ENCODE results near the gene C1QL2.

C1QL2 gene

DNA sequence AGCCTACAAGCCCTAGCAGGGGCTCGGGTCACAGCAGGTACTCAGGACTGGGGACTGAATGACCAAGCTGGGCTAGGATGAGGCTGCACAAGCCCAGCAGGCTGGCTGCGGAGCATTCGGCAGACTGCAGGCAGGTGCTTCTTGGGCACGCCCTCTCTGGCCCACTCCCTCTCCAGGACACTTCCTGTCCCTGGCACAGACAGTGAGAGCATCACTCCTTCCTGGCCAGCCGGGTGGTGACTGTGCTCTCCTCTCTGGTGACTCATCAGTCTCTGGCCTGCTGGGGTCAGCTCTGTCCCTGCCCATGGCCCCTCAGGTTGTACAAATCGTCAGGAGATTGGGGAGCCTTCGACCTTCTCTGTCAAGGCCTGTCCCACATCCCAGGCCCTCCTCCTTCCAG lies 22.5 kb downstream of the C1QL2 start:
- no peak for DNase-seq

DNA sequence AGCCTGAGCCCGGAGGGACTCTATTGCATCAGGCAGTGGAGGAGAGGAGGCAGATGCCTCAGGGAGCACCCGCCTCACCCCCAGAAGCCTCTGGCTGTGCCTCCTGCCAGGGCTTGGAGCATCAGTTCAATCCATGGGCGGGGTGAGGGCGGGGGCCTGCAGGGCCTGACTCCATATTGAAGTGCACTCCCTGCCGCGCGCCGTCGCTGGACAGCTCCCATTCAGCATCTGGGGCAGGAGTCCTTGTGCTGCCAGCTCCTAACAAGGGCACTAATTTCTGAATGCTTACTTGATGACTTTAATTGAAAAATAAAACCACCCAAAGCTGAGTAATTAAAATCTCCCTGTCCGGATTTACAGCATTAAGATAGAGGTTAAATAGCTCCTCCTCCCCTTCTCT lies 23.8 kb downstream of the C1QL2 start:
- no peak for DNase-seq

DNA sequence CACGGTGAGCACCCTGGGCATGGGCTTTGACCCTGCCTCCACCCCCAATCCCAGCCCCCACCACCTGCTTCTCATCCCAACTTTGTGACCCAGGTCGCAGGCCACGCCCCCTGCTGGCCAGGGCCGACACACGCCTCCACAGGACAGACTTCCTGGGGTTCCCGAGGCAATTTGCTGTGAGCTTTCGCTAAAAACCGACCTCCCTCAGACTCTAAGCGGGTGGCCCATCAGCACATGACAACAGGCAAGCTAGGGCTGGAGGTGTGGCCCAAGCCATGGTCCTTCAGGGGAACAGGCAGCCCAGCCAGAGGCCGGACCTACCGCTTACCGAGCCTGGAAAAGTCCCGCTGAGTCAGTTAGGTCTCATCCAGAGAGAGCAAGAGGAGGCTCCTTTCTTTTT lies 31.9 kb downstream of the C1QL2 start:
- DNase-seq: no peak

DNA sequence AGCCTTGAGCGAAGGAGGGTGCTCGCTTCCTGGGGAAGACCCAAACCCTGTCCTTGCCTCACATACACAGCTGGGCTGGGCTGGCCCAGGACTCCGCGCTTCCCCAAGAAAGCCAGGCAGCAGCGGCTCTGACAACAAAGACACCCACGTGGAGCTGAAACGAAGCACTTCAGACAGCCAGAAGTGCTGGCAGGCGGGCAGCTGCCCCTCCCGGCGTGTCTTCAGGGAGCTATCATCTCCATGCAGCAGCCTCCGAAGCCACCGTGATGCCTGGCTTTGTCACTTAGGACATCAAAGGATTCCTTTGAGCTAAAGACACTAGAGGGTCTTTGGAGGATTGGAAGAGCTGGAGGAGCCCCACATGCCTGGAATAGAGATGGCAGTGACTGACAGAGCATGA lies 35.2 kb downstream of the C1QL2 start:
- no peak for DNase-seq

DNA sequence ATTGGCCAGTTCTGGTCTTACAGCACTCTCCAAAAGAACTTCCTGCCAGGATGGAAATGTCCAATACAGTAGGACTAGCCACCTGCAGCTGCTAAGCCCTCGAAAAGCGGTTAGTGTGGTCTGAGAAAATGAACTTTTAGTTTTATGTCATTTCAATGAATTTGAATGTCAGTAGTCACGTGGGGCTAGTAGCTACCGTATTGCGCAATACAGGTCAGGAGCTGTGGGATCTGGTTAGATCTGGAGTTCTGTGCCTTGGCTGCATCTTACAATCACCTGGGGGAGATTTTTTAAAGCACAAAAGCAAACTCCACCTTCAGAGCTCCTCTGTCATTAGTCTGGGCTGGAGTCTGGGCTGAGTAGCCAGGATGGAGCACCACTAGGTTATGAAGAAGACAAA lies 35.9 kb downstream of the C1QL2 start:
- no peak for DNase-seq

DNA sequence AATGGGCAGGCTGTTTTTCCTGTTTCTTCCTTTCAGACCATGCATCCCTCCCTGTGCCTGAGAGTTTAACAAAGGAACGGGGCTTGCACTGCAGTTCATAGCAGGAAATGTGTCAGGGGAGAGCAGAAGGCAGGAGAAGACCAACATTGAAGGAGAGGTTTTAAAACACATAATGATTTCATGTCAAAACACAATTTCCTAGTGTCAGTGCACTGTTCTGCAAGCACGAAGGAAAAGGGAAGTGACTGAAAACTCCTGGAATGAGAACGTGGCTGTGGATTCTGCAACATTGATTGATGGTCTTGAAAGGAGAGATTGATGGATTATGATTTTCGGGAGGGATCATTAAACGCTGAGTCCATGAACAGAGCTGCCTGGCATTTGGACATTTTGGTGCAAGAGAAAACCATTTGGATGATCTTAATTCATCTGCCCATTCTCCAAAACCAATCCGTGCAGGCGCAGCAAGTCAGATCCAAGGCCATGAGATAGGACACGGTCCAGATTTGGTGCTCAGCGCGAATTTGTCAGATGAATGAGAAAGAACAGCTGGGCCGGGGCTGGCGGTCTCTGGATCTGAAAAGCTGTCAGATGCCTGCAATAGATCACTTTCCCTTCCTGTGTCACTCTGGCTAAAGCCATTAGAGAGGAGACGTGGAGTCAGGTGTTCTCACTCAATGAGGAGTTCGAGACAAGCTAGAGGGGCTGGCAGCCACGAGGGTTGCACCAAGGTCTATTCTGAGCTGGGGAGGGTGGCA lies 38.4 kb downstream of the C1QL2 start:
- no peak for DNase-seq

DNA sequence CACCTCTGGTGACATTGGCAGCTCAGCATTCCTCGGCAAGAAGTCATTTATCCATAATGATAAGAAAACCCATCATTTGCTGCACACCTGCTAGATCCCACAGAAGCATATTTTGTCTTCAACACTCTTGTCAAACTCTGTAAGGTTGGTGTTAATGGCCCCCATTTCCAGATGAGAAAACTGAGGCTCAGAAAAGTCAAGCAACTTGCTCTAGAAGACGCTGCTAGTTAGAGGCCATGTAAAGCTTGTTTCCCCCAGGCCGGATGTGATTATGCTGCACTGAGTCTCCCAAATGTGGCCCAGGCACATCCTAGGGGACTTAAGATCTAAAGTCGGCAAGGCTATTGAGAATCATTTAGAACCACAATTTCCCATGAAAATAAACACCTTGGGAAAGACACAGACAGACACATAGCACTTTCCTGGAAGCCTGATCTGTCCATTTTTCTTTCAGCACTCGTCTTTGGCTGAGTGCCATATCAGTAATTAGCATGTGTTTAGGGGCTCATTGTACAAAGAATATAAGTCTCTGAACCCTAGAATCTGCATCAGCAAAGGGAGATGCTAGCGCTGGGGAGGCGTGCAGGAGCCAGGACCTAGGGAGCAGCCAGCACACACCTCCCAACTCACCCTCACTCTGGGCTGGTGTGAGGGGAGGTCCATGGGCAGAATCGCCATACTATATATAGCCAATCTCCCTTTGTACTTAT lies 39.3 kb downstream of the C1QL2 start:
- no peak for DNase-seq

DNA sequence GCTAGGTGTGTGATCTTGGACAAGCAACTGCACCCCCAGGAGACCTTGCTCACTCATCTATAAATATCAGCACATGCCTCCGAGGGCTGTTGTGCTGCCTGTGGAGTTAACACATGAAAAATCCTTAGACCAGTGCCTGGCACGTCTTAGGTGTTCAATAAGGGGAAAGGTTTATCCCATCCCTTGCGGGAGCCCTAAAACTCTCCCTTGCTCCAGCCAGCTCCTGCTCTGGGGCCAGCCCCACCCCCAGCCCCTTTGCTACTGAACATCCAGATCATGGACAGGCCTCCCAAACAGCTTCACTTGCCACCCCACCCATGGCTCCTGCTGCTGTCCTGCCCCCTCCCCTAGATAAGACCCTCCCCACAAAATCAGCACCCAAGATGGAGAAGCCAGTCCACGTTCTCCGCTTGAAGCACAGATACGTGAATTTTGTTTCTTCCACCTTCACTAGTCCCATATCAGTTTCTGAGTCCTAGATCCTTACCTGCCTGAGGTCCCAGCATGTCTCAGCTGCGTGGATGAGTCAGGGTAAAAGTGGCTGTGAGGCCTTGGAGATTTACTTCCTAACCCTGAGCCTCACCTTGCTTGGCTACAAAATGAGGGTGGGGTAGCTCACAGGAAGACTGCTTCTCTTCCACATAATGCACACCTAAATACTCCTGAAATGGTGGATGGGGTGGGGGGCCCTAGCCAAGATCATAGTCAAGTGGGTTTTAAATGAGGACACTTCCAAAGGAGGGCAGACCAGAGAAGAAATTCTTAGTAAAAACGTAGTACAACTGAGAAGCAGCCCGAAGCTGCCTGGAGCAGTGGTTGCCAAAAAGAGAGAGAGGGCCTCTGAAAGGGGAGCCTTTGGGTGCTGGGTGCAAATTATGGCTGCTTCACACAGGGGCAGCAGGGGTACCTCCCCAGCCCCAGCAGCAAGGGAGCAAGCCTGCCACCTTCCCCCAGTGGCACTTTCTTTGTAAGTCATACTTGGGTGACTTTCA lies 40.4 kb downstream of the C1QL2 start:
- DNase-seq: no peak

DNA sequence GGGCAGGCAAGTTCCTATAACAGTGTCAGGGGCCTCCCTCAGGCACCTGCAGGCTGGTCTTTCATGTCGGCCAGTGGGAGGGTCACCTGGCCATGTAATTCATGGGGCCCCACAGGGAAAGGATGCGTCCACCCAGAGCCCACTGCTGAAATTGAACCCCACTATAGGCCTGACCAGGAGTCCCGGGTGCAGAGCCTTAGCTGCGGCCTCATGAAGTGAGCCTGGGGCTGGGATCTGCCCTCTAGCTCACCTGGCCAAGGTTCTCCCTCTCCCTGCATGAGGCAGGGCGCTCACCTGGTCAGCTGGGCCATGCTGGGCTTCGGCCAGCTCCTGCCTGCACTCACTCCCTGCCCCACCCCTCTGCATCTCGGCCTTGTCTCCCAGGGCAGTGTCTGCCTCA lies 41.1 kb downstream of the C1QL2 start:
- DNase-seq: no peak

DNA sequence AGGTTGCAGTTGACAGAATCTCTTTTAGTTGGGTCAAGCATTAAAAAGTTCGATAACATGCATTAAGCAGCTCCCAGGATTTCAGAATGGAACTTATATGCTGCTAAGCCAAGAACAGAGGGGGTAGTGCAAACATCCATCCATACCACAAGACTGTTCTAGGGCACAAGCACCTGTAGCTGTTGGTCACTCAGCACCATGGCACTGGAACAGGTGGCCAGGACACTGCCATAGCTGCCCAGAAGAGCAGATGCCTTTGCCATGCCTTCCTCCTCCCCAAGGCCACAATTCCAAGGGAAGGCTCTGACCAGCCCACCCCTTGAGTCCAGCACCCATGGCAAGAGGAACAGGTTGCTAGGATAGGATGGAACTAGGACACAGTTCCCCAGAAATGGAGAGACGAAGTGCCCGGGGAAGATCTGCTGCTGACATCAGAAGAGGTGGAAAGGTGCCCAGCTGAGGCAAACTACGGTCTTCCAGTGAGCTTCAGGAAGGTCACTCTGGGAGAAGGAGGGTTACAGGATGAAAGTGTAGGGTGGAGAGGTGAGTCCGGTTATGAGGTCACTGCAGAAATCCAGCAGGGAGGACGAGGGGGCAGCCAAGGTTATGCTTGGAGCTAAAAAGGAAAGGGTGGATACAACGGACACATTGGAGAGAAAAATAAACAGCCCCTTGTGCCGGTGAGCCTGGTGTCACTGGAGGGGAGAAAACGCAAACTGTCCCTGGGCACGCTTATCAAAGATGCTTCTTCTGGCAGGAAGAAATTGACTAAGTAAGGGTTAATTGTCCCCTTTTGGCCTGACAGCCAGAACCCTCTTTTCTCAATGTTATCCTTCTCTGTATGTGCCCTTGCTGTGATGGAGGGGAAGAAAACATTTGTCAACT lies 41.9 kb downstream of the C1QL2 start:
- no peak for DNase-seq

DNA sequence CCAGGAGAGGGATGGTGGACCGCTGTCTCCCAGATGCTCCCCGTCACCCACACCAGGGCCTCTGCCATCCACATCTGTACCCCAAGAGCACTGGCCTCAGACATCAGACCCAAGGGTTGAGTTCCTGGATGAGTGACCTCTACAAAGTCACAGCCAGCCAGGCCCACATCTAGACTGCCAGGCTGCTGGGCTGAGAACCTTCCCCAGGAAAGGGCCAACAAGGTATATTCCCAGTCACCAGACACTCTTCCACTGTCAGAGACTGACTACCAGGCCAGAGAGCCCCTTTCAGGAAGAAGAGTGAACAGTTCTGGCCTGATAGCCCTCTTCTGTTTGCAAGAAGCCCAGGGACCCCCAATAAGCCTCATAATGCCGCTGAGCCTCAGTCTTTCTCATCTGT lies 44.3 kb downstream of the C1QL2 start:
- DNase-seq: no peak

DNA sequence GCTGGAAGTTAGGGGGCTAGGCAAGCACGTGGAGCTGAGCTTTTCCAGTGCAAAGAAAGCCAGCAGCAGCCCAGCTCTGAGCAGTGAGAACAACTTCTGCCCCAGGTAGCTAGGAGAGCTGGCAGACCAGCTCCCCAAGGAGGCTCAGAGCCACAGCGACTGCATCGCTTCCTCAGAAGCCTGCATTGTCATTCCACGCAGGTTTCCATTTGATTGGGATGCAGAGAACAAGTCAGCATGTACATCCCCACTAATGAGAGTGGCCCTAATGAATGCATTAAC lies 45.1 kb downstream of the C1QL2 start:
- DNase-seq: no peak

DNA sequence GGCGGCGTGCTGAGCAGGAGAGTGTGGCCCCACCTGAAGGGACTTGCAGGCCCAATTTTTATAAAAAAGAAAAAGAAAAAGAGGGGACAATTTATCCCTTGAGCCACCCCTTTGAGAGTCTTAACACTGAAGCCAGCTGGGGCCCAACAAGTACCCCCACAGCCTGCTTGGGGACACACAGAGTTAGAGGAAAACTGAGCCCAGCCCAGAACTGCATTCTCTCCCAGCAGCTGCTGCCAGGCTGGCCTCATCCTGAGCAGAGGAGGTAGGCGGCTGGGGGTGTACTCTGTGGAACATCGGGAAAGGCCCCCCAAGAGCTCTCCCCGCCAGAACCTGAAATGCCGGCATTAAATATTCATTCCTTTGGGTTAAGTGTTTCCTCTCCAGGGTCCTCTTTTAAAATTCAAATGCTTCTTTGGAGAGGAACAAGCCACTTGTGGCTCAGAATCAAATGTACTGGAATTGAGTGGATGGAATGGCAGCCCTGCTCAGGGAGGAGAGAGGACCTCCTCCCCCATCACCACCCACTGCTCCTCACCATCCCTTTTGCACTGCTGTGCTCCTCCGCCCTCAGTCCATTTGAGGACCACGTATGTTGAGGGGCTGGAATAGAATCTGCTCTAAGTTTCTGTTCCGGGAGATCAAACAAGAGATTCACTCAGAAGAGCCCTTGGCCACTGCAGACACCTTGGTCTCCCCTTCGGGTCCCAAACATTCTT lies 45.6 kb downstream of the C1QL2 start:
- no peak for DNase-seq

DNA sequence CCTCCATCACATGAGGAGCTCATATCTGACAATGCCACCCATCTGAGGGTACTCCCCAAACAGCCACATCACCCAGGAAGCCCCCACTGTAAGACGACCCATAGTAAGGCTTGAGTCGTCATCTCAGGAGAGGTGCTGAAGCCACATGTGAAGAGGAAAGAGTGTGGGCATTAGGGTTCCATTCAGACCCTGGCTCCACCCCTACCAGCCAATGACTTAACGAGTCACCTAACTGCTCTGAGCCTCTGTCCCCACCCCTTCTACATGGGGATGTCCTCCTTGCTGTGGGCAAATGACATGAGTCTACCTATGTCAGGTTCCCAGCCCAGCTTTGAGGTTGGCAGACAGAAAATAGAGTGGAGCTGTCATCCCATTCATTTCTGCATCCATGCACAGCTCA lies 46.3 kb downstream of the C1QL2 start:
- no peak for DNase-seq

DNA sequence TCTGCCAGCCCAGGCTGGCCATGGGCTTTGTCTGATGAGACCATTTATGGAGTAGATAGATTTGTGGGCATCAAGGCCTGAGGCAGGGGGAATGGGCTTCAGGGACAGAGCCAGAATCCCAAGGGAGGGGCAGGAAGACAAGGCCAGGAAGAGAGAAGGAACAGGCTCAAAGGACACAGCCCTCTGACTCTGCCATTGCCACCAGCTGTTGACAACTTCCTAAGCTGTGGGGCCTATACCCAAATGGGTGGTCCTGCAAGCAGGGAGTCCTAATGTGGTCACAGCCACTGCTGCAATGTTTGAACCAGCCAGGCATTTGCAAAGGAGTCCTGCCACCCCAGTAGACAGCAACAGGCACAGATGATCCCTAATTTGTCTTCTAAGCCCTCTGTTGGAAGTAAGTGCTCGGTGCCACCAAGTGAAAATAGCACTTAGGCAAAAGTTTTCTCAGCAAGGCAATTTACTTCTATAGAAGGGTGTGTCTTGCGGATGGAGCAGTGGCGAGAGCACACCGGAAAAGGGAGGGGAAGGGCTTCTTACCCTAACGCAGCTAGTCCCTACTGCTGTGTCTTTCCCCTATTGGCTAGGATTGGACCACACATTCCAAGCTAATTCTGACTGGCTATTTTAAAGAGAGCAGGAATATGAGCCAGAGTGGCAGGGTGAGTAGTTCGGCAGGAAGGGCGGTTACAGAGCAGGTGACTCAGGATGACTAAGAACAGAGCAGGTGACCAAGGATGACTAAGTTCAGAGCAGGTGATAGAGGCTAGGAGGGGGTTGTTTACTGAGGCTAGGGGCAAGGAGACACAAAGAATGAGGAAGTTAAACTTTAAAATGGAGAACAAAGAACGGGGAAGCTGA lies 47.2 kb downstream of the C1QL2 start:
- no peak for DNase-seq

DNA sequence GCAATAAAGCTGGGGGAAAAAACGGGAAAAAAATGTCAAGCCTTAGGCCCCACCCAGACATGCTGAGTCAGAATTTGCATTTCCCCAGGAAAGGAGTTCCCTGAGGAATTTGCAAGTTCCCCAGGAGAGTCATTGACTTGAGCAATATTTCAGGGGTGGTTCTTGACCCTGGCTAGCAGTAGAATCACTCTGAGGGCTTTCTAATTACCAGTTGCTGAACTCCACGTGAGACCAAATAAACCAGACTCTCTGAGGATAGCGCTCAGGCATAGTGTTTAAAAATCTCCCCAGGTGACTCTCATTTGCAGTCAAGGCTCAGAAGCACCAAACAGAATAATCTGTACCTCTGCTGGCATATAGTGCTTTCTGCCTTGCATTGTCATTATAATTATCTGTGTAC lies 48.7 kb downstream of the C1QL2 start:
- no peak for DNase-seq

DNA sequence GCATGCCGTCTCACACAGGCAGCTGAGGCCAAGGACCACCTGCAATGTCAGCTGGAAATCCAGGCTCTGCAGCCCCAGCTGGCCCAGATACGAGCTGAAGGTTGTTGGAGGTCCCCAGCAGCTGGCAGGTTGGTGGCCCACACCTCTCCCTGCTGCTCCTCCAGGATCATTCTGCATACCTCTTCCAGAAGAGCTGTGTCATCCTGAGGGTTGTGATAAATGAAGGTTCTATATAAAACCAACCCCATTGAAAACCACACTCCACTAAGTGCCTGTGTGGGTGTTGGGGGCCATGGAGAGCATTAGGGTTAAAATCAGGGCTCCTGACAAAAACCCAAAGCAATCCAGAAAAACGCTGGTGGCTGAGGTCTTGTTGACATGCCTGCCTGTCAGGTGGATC lies 50.4 kb downstream of the C1QL2 start:
- DNase-seq: no peak

DNA sequence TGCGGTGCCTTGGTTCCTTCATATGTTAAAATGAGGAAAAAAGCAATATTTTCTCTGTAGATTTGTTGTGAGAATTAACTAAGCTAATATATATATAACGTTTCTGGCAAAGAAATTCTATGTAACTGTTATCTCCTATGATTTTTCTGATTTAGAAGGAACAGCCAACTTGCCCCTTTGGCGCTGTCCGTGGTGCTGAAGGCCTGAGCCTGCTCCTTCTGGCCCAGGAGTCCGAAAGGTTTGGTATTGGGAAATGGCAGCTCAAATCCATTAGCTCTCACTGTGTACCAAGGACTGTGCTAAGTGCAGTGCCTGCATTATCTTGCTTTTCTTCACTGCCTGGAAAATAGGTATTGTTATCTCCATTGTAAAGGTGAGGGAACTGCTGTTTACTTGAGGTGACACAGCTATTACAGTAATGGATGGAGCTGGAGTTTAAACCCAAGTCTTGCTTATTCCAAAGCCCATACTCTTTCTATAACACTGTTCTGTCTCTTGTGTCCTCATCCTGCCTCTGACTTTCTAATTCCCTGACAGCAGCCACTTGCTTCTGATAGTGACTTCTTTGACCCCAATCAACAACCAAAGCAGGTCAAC lies 52.2 kb downstream of the C1QL2 start:
- no peak for DNase-seq
